AG09309 (cell line): Measurements from ENCODE around the gene C19orf47.
"Not testable (repeated sequence)": the region's sequence is repeated elsewhere in the genome, so short reads cannot be mapped to it uniquely, and the experiment has no call there.

ENCODE experiments used
- DNase-seq: peaks from one replicate; pipeline ENCODE4 v3.0.0-alpha.2; 2010; ENCODE audit warnings: low read depth
- H3K4me3 ChIP-seq: 2 replicates; pipeline ENCODE4 v1.5.1; 2011; ENCODE audit warnings: mild to moderate bottlenecking, low read depth, low read length, moderate library complexity; ENCODE audit not compliant: control insufficient read depth
- TF ChIP-seq, protein P1 (sequence below): IDR thresholded peaks from 2 replicates; pipeline ENCODE4 v1.5.1; 2011; ENCODE audit warnings: mild to moderate bottlenecking, low read depth, low read length, inconsistent platforms; ENCODE audit not compliant: insufficient read depth, control insufficient read depth; ENCODE audit errors: missing control alignments

C19orf47 gene

DNA sequence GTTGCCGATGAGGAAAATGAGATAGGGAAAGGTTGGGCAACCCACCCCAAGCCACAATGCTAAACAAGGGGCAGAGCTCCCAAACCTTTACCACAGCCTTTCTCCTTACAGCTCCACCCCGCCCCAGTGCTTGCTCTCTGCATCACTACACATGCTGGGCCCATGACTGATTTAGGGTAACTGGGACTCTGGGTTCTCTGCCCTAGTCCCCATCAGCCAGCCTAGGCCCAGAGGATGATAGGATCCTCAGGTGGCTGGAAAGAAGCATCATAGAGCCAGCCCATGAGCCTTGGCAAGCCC, 11.6 kb downstream of the C19orf47 start:
- H3K4me3 ChIP-seq, result no peak overlapping the region
- TF ChIP-seq, protein P1, sequence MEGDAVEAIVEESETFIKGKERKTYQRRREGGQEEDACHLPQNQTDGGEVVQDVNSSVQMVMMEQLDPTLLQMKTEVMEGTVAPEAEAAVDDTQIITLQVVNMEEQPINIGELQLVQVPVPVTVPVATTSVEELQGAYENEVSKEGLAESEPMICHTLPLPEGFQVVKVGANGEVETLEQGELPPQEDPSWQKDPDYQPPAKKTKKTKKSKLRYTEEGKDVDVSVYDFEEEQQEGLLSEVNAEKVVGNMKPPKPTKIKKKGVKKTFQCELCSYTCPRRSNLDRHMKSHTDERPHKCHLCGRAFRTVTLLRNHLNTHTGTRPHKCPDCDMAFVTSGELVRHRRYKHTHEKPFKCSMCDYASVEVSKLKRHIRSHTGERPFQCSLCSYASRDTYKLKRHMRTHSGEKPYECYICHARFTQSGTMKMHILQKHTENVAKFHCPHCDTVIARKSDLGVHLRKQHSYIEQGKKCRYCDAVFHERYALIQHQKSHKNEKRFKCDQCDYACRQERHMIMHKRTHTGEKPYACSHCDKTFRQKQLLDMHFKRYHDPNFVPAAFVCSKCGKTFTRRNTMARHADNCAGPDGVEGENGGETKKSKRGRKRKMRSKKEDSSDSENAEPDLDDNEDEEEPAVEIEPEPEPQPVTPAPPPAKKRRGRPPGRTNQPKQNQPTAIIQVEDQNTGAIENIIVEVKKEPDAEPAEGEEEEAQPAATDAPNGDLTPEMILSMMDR, result no peak
- DNase-seq, result no peak

DNA sequence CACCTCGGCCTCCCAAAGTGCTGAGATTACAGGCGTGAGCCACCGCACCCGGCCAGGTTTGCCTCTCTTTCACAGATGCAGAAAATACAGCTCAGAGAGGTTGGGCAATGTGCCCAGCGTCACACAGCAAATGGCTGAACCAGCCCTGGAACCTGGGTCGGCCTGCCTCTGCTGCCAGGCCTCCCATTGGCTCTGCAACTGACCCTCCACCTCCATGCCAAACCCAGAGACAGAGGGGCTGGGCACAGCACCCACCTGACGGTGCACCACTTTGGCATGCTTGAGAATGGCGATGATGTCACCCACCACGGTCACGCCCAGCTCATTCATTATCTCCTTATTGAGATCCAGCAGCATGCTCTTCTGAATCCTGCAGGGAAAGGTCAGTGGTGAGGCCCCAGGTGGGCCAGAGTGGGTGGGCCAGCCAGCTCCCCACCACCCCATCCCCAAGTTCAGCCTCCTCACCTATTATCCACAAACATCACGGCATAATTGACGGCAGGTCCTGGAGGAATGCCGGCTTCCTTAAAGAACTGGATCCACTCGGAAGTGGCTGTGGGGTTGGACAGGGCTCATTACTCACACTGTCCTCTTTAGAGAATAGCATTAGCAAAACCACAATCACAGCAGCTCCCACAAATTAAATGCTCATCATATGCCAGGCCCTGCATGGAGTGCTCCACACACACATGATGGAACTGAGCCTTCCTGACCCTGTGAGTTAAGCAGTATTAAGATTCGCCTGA, 12.2 kb downstream of the C19orf47 start:
- H3K4me3 ChIP-seq, result no peak overlapping the region
- no peak for DNase-seq
- TF ChIP-seq, protein P1, result no peak

DNA sequence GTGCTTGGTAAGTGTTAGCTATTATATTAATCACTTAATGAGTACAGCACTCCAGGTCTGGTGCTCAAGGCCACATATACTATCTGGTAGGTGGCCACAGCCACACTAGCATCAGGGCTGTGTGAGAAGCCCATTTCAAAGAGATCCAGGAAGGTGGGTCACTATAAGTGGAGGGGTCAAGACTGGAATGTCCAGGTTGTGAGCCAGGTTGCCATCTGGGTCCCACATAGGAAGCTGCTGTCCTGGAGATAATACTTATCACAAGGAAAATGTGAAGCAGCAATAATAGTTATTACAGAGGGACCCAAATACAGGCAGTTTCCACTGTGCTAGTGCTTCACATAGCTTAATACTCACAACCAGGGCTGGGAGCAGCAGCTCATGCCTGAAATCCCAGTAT, 13.1 kb downstream of the C19orf47 start:
- no peak for DNase-seq
- TF ChIP-seq, protein P1, result no peak
- no peak overlapping the region for H3K4me3 ChIP-seq

DNA sequence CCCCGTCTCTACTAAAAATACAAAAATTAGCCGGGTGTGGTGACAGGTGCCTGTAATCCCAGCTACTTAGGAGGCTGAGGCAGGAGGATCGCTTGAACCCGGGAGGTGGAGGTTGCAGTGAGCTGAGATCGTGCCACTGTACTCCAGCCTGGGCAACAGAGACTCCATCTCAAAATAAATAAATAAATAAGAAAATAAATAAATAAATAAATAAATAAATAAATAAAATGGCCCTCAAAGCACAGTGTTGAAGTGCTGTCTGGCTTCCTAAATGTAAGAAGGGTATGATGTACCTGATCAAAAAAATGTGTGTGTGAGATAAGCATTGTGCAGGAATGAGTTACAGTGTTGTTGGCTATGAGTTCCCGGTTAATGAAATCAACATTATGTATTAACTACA, 15.1 kb downstream of the C19orf47 start:
- not testable (repeated sequence) for DNase-seq, H3K4me3 ChIP-seq

DNA sequence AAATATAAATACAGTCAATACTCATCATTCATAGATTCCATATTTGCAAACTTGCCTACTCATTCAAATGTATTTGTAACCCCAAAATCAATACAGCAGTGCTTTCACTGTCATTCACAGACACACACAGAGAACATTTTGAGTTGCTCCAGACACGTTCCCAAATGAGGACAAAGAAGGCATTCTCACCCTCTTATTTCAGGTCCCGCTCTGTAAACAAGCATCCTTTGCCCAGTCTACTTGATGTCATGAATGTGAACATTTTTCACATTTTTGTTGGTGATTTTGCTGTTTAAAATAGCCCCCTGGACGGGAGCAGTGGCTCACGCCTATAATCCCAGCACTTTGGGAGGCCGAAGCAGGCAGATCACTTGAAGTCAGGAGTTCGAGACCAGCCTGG, 15.5 kb downstream of the C19orf47 start:
- no peak for DNase-seq
- TF ChIP-seq, protein P1, result no peak

DNA sequence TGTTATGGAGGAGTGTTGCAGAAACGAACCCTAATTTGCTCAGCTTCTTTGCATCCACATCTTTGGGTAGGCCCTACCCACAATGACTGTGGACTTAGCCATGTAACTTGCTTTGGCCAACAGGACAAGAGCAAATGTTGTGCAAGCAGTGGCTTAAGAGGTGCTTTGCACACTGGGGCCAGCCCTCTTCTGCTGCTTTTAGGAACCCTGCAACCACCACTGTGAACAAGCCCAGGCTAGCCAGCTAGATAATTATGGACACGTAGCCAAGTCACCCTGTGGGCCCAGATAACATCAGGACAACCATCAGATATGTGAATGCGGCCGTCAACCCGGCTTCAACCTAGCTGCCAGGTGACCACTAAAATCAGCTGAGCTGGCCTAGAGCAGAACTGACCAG, 17.1 kb downstream of the C19orf47 start:
- H3K4me3 ChIP-seq, result no peak overlapping the region
- TF ChIP-seq, protein P1, result no peak
- DNase-seq, result no peak

More for the DNA sequence above, 15.5 kb downstream of the C19orf47 start:
- H3K4me3 ChIP-seq, result no peak overlapping the region

DNA sequence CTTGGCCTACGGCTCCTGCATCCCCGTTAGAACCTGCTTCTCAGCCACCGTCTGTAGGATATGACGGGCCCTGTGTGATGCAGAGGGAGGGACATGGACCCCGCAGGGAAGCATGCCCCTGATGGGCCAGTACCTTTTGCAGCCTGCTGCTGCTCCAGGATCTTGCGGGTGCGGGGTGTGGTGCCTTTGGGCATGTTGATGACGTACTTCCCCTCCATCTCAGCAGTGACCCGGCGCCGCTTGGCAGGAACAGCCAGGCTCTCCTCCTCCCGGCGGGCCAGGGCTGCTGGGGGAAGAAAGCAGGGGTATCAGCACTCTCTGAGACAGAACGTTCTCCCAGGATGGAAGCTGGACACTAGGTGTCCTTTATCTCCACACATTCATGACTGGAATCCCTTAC, 22.0 kb downstream of the C19orf47 start:
- DNase-seq, result no peak
- TF ChIP-seq, protein P1, result no peak
- H3K4me3 ChIP-seq, result no peak overlapping the region
